Natural killer cell treated with Interleukin-12 subunit alpha and Interleukin-12 subunit beta and Interleukin-15 and Interleukin-18, amount 100 ng/mL, for 72 hours (primary cell): ENCODE results near the gene UBAC2. TPM values are rescaled to one million over a fixed set of nuclear protein-coding genes. Genes with fewer than 3 reads are reported as not detected.

Source experiments
- ATAC-seq, 2 donors: fragments of 150-1000 bp; cut with Tn5 transposase in 1 of 2; sonication (Bioruptor Pico), chemical (Tn5 transposase) in 1 of 2; 2 replicates each; pipeline ENCODE4 v1.10.0; 2021
- DNase-seq: peaks from one replicate; pipeline ENCODE4 v3.0.0; 2022; ENCODE audit warnings: low spot score
- H3K27ac Mint-ChIP-seq, 2 donors: 1 replicate in 1 of 2; 2 replicates in 1 of 2; pipeline ENCODE4 v1.8.0; 2022; ENCODE audit warnings: mixed read lengths in 2 of 2, mild to moderate bottlenecking in 1 of 2, moderate library complexity in 1 of 2
- H3K27me3 Mint-ChIP-seq, 2 donors: 1 replicate in 1 of 2; 2 replicates in 1 of 2; pipeline ENCODE4 v1.8.0; 2022; ENCODE audit warnings: mixed read lengths in 2 of 2
- H3K36me3 Mint-ChIP-seq: one replicate; pipeline ENCODE4 v1.8.0; 2022; ENCODE audit warnings: mixed read lengths
- H3K4me1 Mint-ChIP-seq, 2 donors: 1 replicate in 1 of 2; 2 replicates in 1 of 2; pipeline ENCODE4 v1.8.0; 2022; ENCODE audit warnings: low read depth in 2 of 2, mixed read lengths in 2 of 2, mild to moderate bottlenecking in 1 of 2
- H3K4me3 Mint-ChIP-seq: one replicate; pipeline ENCODE4 v1.8.0; 2022; ENCODE audit warnings: mixed read lengths
- H3K9me3 Mint-ChIP-seq: 2 replicates; pipeline ENCODE4 v1.8.0; 2022; ENCODE audit warnings: mixed read lengths
- total RNA-seq, 2 donors: library from RNA; stranded (reverse); gene quantifications; one replicate each; pipeline ENCODE4 v1.2.3, GENCODE V29; 2022

The UBAC2 gene
- total RNA-seq, 2 donors from 2014 or later, result 55.9 to 58.0 TPM

DNA sequence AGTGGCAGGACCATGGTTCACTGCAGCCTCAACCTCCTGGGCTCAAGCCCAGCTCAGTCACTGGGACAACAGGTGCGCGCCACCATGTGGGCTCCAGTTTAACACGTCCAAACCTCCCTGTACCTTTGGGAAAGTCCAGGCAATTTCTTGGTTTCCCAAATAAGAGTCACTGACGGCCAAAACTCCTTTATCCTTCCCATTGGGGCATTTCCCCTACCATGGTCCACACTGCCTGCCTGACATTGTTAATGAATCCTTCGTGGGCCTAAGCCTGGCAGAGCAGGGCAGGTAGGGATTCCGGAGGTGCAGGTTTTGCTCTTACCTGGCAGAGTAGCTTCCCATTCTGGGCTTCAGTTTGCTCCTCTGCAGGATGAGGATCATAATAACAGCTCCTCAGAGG is 234.5 kb downstream of the UBAC2 start:
- Mint-ChIP-seq H3K4me3 (no peak overlapping the region), H3K36me3 (peaks cover 4% of the 10 kb centered on the region), H3K4me1 (peaks cover 64 to 73% of the 10 kb centered on the region in 2 donors)

DNA sequence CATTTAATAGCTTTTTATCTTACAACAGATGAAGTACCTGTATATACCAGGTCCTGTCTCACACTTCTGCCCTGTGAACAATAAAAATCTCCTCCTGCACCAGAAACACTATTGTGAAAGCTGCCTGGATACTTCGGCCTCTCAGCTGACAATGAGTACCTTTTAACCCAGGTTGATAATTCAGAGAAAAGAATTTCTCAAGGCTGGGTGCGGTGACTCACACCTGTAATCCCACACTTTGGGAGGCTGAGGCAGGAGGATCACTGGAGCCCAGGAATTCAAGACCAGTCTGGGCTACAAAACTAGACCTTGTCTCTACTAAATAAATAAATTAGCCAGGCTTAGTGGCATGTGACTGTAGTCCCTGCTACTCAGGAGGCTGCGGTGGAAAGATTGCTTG is 235.3 kb downstream of the UBAC2 start:
- Mint-ChIP-seq H3K9me3 (peaks cover 4% of the 10 kb centered on the region), H3K27ac (peak overlapping the region; percentile 63 to 74)
- no peak for ATAC-seq

More for the DNA sequence above, 234.5 kb downstream of the UBAC2 start:
- Mint-ChIP-seq H3K27me3 (peaks cover 10 to 21% of the 10 kb centered on the region in 2 donors), H3K9me3 (peaks cover 4% of the 10 kb centered on the region), H3K27ac (peak overlapping the region; percentile 63 to 74)
- no peak for ATAC-seq
- DNase-seq, result no peak

More for the DNA sequence above, 235.3 kb downstream of the UBAC2 start:
- Mint-ChIP-seq H3K36me3 (peaks cover 4% of the 10 kb centered on the region), H3K4me3 (peak overlapping the region; percentile 30), H3K27me3 (peaks cover 10 to 19% of the 10 kb centered on the region in 2 donors), H3K4me1 (peaks cover 61 to 71% of the 10 kb centered on the region in 2 donors)
- DNase-seq, result no peak

Other genes with a start within 250 kb of the UBAC2 start
- 10 to 100 TPM; 25.4 to 26.7 TPM for gene DOCK9, start 222.8 kb upstream of the UBAC2 start, total RNA-seq
- 10 to 100 TPM; 13.0 to 20.6 TPM for gene GPR18, start 57.5 kb downstream of the UBAC2 start, total RNA-seq
- 10 to 100 TPM in 1 of 2 donors, 1 to 10 TPM in 1; 5.4 to 10.2 TPM for gene GPR183, start 106.5 kb downstream of the UBAC2 start, total RNA-seq